Fibroblast of skin of abdomen (primary cell): ENCODE measurements around the gene CLIP4.

ENCODE experiments used
- DNase-seq: peaks from one replicate; pipeline ENCODE4 v3.0.0-alpha.2; 2013

CLIP4 gene

DNA sequence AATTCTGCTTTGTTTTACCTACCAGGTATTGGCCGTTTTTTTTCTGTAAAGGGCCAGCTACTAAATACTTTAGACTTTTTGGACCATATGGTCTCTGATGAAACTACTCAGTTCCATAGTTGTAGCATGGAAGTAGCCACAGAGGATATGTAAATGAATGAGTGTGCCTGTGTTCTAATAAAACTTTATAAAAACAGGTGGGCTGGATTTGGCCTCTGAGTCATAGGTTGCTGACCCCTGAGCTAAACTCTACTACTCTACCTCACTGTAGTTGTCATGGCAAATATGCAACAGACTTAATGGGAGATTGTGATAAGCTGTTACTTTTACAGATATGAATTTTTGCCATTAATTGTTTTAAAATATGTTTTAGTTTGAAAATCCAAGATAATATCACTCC is 19.7 kb downstream of the CLIP4 start:
- no peak for DNase-seq

DNA sequence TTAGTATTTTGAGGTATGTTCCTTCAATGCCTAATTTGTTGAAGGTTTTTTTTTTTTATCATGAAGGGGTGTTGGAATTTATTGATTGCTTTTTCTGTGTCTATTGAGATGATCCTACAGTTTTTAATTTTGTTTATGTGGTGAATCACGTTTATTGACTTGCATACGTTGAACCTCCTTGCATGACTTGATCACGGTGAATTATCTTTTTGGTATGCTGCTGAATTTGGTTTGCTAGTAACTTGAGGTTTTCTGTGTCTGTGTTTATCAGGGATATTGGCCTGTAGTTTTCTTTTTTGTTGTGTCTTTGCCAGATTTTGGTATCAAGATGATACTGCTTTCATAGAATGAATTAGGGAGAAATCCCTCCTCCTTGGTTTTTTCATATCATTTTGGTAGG is 23.9 kb downstream of the CLIP4 start:
- peak; percentile 4 for DNase-seq

DNA sequence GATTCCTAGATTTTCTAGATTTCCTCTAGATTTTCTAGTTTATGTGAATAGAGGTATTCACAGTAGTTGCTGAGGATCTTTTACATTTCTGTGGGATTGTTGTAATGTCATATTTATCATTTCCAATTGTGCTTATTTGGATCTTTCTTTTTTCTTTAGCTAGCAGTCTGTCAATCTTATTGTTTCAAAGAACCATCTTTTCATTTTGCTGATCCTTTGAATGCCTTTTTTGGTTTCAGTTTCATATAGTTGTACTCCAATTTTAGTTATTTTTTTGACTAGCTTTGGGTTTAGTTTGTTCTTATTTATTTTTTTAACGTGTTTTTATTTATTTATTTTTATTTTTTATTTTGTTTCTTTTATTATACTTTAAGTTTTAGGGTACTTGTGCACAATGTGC is 24.5 kb downstream of the CLIP4 start:
- no peak for DNase-seq

DNA sequence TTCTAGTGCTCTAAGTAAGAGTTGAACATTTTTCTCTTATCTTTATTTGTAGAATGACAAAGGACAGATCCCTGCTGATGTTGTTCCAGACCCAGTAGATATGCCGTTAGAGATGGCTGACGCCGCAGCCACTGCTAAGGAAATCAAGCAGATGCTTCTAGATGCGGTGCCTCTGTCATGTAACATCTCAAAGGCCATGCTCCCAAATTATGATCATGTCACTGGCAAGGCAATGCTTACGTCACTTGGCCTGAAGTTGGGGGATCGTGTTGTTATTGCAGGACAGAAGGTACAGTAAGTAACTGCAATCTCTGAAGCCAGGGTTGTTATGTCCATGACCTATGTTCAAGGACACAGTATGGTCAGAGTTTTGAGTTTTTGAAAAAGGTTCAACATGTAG is 28.4 kb downstream of the CLIP4 start:
- no peak for DNase-seq

- no peak for DNase-seq
These were observed 31.0 kb downstream of the CLIP4 start for GRCh38 chr2:29146197-29146596.

- DNase-seq, result no peak
These were observed 32.7 kb downstream of the CLIP4 start for GRCh38 chr2:29147963-29148362.

GRCh38 chr2:29154610-29155009 is 39.4 kb downstream of the CLIP4 start:
- no peak for DNase-seq

DNA sequence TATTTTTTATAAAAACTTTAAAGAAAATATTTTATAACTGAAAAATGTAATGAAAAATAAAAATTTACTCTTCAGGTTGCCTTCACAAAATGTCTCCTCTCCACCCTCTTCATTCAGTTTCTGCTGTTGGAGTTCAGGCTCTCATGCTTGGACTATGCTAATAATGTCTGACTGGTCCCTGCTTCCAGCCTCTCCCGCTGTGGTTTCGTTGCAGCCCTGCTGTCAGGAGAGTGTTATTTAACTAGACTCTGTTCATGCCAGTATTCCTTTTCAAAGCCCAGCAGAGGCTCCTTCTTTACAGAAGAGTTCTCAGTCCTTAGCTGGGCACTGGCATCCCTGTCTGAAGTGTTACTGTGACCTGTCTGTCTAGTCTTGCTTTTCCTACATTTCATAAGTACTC is 40.4 kb downstream of the CLIP4 start:
- no peak for DNase-seq

DNA sequence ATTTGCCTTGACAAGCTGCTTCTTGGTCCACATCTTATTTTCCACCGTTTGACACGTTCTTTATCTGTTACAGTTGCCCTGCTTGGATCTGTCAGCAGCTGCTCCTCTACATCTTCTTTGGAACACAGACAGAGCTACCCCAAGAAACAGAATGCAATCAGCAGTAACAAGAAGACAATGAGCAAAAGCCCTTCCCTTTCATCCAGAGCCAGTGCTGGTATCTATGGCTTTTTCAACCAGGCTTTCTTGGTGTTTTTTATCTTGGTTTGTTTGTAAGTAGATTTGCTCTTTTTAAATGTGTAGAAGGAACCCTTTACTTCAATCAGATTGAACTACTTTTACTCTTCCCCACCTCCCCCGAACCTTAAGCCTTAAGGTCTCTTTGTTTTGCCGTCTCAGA is 41.9 kb downstream of the CLIP4 start:
- no peak for DNase-seq

- no peak for DNase-seq
These were observed 43.9 kb downstream of the CLIP4 start for GRCh38 chr2:29159125-29159524.

- DNase-seq, result no peak
These were observed 45.0 kb downstream of the CLIP4 start for GRCh38 chr2:29160184-29160583.

DNA sequence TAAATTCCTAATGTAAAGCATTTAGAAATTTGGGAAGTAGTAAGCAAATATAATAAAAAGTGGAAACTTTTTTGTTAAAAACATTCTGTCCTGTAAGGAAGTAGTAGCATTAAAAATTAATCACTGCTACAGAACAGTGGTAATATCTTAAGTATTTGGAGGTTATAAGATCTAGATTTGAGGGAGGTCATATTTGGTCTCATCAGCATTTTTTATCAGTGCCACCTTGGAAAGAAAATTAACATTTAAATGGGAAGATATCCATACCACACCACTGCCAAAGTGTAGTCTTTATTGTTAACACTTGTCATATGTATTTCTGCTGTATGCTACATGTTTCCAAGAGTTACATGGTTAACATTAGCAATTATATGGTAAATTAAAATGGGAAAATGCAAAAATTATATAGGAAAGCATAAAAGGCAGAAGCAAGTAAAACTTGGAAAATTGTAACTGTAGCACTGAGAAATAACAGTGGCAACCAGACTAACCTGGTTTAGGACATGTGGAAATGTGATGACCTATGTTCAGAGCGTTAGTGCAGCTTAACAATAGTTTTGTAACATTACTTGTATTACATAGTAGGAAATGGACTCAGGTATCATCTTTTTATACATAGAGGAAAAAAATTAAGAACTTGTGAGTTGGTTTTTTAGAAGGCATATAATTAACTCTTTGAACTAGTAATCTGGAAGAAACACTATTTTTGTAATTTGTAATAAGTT is 47.2 kb downstream of the CLIP4 start:
- DNase-seq, result no peak

DNA sequence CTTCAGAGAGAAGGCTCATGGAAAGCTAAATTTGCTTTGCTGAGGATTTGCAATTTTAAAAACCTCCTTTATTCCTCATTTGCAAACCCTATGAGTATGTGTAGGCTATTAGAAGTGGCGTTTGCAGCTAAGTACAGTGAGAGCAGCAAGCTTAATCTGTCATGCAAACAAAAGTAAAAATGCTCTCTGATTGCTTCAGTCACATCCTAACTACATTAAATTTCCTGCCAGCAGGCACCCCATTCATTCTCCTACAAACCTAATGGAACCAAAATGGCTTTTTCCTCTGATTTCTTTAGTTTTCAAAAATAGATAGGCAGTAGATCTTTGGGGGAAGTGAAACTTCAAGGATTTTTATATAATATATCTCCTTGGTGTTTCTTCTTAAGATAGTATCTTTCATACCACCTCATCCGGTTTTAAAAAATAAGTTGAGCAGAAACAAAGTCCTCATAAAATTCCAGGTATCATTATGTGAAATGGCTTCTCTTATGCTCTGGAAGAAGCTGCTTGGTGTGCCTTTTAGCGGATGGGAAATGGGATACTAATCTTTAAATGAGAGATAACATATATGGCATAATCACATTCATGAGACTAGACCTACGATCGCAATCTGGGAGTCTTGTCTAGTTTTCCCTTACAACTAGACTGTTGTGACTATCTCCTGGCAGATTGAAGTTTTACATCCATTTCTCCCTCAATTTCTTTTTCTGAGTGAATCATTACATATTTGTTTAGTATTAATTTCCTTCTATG is 49.1 kb downstream of the CLIP4 start:
- no peak for DNase-seq

- DNase-seq, result peak; percentile 63
These were observed 50.4 kb downstream of the CLIP4 start for GRCh38 chr2:29165362-29166241.

DNA sequence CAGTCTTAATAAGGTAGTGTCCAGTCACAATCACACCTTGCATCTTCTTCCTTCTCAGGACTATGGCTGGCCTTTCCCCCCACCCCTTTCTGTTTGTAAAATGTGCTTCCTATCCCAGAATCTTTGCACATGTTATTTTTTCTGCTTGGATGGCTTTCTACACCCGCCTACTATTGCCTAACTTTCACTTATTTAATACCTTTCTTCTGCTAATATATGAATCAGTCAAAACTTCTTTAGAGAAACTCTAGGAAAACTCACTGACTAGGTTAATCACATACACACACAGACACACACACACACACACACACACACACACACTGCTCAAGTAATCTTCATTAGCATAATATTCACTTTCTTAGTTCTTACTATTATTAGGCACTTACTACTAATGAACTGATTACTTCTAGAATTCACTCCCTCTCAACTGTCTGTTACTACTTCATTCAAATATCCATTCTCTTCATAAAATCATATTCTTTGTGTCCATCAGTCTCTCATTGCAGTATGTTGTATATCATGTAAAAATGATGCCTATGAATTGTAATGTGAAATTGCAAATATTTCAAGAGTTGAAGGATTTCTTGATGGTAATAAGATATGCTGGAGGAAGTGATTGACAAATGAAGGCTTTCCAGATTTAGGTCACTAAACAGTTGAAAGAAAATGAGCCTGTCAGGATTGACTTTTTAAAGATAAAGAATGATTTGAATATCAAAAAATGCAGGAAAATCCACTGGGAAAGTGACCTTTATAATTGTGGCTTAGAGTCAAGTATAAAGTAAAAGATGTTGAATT is 51.2 kb downstream of the CLIP4 start:
- DNase-seq, result peak; percentile 24

DNA sequence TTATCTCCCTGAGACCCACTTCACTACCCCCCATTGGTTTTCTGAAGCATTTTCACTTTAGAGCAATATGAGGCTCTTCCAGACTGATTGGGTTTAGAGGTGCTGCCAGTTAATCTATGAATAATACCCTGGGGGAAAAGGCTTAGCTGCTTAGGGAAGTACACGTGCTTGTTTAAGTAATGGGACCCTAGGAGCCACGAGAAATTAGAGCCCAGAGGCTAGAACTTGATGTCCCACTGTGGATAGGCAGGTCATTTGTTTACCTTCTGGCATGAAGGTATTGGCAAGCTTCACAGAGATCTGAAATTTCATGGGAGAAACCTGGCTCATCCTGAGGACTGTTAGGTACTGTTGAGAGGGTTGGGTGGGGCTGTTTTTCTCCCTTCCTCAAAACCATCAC is 59.7 kb downstream of the CLIP4 start:
- no peak for DNase-seq

GRCh38 chr2:29175338-29175737 is 60.1 kb downstream of the CLIP4 start:
- DNase-seq, result no peak

GRCh38 chr2:29182334-29182733 is 67.1 kb downstream of the CLIP4 start:
- no peak for DNase-seq

- no peak for DNase-seq
These were observed 67.7 kb downstream of the CLIP4 start for GRCh38 chr2:29182920-29183319.

GRCh38 chr2:29184531-29184930 is 69.3 kb downstream of the CLIP4 start:
- DNase-seq, result no peak

DNA sequence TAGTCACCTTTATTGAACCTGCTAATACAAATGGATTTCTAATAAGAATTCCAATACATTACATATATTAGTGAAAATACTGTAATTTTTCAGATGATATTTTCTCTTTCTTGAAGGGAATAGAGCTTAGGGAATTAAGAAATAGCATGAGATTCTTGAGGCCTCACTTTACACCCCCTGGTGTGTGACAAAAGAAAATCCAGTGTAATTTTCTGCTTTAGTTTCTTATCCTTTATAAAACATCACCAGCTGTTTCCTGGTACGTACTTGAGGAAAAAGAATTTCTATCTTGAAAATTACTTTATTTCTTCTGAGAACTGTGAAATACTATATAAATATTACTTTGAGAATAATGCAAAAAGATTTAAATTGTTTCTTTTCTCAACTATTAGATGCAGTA is 71.6 kb downstream of the CLIP4 start:
- no peak for DNase-seq

- peak; percentile 66 for DNase-seq
These were observed 72.7 kb downstream of the CLIP4 start for GRCh38 chr2:29187926-29188325.

DNA sequence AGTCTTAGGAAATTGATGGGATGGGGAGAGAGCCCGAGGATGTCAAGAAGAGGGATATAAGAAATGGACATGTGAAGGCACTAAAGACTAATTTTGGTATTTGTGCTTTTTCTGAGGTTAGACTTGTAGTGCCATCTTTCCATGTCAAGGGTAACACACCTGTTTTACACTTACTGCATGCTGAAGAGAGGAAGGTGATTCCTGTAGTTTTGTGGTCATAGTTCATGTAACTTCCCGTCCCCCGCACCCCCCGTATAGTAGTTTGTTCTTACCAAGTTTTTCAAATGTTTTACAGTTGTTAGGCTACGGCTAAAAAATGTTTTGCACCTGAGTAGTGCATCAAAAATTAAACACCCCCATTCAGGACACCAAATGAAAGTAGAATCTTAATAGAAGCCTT is 73.8 kb downstream of the CLIP4 start:
- DNase-seq, result no peak
